Stimulated activated CD4-positive, alpha-beta T cell treated with anti-CD3 and anti-CD28 coated beads, Interleukin-1b, Interleukin-23, amount 100 ng/mL, for 24 hours (primary cell): Measurements from ENCODE around the gene FBRSL1.
A peak's percentile ranks its signal among the peaks of the same experiment; 100 is the strongest.
"Not testable (repeated sequence)": the region's sequence is repeated elsewhere in the genome, so short reads cannot be mapped to it uniquely, and the experiment has no call there.

Experiments
- DNase-seq, 4 experiments: peaks; one replicate each; pipeline ENCODE4 v3.0.0-alpha.2; 2020; ENCODE audit warnings: low read depth in 4 of 4, low spot score in 1 of 4

FBRSL1 gene

DNA sequence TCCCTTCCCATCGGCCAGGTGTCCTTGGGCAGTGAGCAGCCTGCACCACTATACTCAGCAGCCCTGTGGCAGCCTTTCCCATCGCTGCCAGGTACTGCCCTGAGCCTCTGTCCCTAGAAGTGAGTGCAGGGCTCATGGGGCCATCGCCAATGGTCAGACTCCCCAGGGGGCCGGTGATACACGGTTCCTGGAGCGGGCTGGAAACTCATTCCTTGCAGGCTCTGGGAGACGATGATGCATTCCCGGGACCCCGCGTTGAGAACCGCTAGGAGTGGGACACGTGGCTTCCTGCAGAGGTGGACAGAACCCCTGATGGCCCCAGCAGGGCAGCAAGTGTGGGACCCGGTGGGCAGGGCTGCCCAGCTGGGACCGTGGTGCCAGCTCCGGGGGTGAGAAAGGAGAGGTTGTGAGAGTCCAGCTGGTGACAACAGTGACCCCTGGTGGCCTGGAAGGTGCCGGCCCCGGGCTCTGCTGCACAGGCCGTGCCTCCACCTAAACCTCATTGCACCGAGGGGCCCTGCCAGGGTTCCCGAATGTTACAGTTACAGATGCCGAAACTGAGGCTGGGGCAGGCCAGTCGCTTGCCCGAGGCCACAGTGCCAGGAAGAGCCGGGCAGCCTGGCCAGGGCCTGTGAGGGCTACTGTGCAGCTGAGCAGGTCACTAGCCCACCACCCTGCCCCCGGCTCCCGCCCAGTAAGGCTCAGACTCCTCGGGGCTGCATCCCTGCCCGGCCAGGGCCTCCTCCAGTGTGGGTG, 33.8 kb downstream of the FBRSL1 start:
- peak; percentile 49 to 68 (median 61) for DNase-seq

DNA sequence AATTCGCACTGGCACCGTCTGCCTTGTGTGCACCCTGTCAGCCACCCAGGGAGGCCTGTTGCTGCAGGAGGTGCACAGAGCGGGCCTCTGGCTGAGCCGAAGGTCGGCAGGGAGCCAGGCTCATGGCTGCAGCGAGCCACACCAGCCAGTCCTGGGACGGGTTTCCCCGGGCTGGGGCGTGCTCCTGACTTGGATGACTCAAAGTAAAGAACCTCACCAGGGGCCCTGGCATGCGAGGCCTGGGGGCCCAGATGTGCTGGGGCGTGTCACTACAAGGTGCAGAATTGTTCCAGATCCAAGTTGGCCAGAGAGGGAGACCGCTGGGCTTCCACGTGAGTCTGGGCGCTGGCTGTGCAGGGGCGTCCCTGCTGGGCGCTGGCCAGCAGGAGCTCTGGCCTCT, 34.5 kb downstream of the FBRSL1 start:
- no peak for DNase-seq

GRCh38 chr12:132525011-132525832, 35.3 kb downstream of the FBRSL1 start:
- no peak for DNase-seq

- DNase-seq, result no peak
Measured at GRCh38 chr12:132525833-132526455, 36.0 kb downstream of the FBRSL1 start.

DNA sequence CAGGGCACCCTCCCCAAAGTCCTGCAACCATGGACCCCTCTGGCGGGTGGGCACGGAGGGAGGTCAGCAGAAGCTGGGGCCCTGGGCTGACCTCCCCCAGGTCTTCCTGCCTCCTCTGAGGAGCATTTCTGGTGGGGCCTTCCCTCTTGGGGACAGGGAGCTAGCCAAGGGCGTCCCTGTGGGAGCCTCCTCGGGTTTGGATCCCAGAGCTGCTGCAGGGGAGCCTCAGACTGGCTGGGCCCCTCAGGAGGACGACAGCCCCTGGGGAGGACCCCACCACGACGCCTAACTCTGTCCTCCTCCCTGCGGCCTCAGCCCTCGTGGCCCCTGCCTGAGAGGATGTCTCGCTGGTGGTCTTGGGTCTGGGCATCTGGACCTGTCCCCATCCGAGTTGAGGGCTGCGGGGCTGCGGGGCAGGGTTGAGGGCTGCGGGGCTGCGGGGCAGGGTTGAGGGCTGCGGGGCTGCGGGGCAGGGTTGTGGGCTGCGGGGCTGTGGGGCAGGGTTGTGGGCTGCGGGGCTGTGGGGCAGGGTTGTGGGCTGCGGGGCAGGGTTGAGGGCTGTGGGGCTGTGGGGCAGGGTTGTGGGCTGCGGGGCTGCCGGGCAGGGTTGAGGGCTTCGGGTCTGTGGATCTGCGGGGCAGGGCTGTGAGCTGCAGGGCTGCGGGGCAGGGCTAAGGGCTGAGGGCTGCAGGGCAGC, 37.4 kb downstream of the FBRSL1 start:
- DNase-seq, result no peak

DNA sequence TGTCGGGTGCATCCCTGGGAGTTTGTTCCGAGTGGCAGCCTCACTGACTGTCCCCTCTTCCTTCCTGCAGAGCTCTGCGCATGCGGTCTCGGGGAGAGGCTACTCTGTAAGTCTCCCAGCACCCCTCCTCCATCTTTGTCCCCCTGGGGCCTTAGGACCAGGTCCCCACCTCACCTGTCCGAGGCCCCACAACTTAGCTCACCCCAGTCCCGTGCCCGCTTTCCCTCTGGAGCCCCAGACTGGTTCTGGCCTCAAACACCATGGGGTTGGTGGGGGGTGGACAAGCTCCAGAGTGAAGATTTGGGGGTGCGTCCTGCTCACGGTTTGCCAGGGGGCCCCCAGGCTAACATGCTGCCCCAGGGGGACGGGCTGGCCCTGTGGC, 37.9 kb downstream of the FBRSL1 start:
- no peak for DNase-seq

DNA sequence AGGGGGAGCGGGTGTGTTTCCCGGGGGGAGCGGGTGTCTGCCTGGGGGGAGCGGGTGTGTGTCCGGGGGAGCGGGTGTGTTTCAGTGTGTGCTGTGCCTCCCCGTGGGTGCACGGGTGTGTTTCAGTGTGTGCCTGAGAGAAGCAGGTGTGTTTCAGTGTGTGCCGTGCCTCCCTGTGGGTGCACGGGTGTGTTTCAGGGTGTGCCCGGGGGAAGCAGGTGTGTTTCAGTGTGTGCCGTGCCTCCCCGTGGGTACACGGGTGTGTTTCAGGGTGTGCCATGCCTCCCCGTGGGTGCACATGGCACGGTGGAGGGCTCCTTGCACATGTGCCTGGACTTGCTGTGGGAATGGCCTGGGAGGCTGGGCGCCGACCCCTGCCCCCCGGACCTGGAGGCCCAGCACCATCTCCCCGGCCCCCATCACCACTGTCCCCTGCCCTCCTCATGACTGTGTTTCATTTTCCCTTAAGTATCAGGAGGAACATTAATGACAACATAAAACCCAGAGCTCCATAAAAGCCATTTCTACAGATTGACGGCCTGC, 38.7 kb downstream of the FBRSL1 start:
- no peak for DNase-seq

- DNase-seq, result no peak
Measured at GRCh38 chr12:132529156-132529839, 39.3 kb downstream of the FBRSL1 start.

GRCh38 chr12:132529906-132530305, 40.0 kb downstream of the FBRSL1 start:
- no peak for DNase-seq

GRCh38 chr12:132530447-132530846, 40.5 kb downstream of the FBRSL1 start:
- DNase-seq, result no peak

DNA sequence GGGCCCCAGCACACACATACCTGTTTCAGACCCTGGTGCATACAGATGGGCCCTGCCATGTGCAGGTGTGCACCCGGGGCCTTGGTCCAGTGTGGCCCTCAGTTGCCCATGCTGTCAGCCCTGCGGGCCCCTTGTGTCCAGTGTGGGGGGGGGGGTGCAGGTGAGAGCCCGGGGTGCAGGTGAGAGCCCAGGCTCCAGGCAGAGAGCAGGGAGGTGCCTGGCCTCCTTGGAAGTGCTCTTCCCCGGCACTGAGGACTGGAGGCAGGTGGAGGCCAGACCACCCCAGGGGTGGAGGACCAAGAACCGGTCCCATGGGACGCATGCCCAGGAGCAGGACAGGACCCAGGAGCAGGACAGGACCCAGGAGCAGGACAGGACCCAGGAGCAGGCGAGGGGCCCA, 40.9 kb downstream of the FBRSL1 start:
- DNase-seq, result no peak

DNA sequence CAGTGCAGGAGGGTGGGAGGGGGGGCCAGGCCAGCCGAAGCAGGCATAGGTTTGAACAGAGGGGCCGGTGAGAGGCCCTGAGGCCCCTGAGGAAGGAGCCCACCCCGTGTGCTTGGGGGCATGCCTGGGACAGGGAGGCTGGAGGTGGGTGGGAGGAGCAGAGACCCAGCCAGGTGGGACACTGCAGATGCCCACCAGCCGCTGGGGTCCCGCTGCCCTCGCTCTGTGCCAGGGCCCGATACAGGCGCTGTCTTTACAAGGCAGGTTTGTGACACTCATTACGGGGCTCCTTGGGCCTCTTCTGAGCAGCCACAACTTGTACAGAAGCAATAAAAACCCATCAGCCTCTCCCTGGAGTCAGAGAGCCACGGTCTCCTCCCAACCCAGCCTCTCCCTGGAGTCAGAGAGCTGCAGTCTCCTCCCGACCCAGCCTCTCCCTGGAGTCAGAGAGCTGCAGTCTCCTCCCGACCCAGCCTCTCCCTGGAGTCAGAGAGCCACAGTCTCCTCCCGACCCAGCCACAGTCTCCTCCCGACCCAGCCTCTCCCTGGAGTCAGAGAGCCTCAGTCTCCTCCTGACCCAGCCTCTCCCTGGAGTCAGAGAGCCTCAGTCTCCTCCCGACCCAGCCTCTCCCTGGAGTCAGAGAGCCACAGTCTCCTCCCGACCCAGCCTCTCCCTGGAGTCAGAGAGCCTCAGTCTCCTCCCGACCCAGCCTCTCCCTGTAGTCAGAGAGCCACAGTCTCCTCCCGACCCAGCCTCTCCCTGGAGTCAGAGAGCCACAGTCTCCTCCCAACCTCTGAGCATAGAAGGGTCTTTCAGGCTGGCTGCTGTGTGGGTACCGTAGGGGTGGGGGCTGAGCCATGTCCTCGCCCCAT, 43.0 kb downstream of the FBRSL1 start:
- DNase-seq, result not testable (repeated sequence)

- DNase-seq, result no peak
Measured at GRCh38 chr12:132533584-132533958, 43.6 kb downstream of the FBRSL1 start.

DNA sequence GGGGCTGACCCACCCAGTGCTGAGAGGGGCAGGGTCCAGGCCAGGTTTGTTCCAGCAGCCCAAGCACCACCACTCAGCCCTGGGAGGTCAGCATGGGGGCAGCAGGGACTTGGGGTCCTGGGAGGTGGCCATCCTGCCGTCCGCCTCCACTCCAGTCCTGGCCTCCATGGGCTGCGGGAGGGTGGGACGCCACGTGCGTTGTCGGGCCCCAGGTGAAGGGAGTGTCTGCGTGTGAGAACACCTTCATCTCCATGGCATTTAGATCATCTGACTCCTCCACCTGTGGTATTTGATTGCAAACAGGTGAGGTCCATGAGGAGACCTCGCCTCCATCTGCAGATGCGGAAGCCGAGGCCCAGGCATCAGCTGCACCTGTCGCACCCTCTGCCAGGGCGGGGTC, 44.1 kb downstream of the FBRSL1 start:
- DNase-seq, result no peak

- DNase-seq, result no peak
Measured at GRCh38 chr12:132535019-132535418, 45.1 kb downstream of the FBRSL1 start.

- DNase-seq, result no peak
Measured at GRCh38 chr12:132536102-132536876, 46.3 kb downstream of the FBRSL1 start.

DNA sequence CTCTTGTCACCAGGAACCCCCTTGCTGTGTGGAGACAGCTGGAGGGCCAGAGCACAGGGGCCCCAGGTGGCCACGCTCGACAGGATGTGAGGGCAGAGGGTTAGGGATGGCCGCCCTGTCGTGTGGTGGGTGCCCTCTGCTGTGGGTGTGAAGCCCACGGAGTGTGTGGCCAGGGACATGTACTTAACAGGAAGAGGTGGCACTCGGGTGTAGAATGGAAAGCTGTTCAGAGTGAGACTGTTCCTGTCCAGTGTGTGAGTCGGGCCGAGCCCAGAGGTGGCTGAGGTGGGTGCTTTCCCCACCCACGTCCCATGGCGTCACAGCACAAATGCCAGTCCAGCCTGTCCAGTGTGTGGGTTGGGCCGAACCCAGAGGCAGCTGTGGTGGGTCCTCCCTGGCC, 47.1 kb downstream of the FBRSL1 start:
- no peak for DNase-seq

- DNase-seq, result no peak
Measured at GRCh38 chr12:132537836-132538662, 48.1 kb downstream of the FBRSL1 start.
